SH-SY5Y (cell line): ENCODE measurements around the gene KCNJ6.

Source experiments
- GATA2 ChIP-seq: IDR thresholded peaks from 2 replicates; pipeline ENCODE4 v1.6.1; 2011; ENCODE audit warnings: mild to moderate bottlenecking, low read depth, low read length
- GATA3 ChIP-seq: IDR thresholded peaks from 2 replicates; pipeline ENCODE4 v1.6.1; 2011; ENCODE audit warnings: low read depth, mild to moderate bottlenecking, low read length, moderate library complexity

DNA sequence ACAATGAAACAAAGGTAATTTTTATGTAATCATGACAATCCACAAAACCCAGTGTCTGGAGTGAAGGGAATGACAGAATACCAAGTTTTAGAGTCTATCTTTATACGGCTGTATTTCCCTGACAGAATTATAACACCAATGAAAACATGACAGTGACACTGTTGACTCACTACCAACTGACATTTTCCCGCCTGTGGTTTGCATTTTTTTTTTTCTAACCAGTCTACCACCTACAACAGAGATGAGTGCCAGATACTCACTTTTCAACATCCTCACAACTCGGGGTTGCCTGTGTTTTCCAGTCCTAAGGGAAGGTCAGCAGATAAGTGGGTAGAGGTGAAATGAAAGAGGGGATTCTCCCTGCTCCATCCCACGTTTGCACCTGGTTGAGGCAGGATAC is 118.9 kb downstream of the KCNJ6 start:
- TF ChIP-seq GATA3 (no peak), GATA2 (no peak)
